Stomach smooth muscle (tissue), 2 donors: Measurements from ENCODE around the gene GUCD1.
"Not testable (repeated sequence)": the region's sequence is repeated elsewhere in the genome, so short reads cannot be mapped to it uniquely, and the experiment has no call there.

ENCODE experiments used
- H3K27ac ChIP-seq: one replicate; pipeline ENCODE4 v1.7.0; 2013; ENCODE audit warnings: mild to moderate bottlenecking, low read length, inconsistent platforms
- H3K27me3 ChIP-seq, 2 donors: one replicate each; pipeline ENCODE4 v1.7.0; 2013; ENCODE audit warnings: low read length in 2 of 2; ENCODE audit not compliant: insufficient read depth in 2 of 2, control insufficient read depth in 1 of 2
- H3K36me3 ChIP-seq, 2 donors: one replicate each; pipeline ENCODE4 v1.7.0; 2013; ENCODE audit warnings: low read length in 2 of 2; ENCODE audit not compliant: control insufficient read depth in 2 of 2, insufficient read depth in 2 of 2
- H3K4me1 ChIP-seq: one replicate; pipeline ENCODE4 v1.7.0; 2013; ENCODE audit warnings: low read length; ENCODE audit not compliant: control insufficient read depth, insufficient read depth
- H3K4me3 ChIP-seq, 2 donors: one replicate each; pipeline ENCODE4 v1.7.0; 2013; ENCODE audit warnings: low read length in 2 of 2
- H3K9ac ChIP-seq, 2 donors: one replicate each; pipeline ENCODE4 v1.7.0; 2013; ENCODE audit warnings: low read length in 2 of 2, mild to moderate bottlenecking in 1 of 2
- H3K9me3 ChIP-seq, 2 donors: one replicate each; pipeline ENCODE4 v1.7.0; 2013; ENCODE audit warnings: low read length in 2 of 2; ENCODE audit not compliant: control insufficient read depth in 2 of 2
- donor health status: healthy.
- donor health status: Pancreatic carcinoma.

The GUCD1 gene

DNA sequence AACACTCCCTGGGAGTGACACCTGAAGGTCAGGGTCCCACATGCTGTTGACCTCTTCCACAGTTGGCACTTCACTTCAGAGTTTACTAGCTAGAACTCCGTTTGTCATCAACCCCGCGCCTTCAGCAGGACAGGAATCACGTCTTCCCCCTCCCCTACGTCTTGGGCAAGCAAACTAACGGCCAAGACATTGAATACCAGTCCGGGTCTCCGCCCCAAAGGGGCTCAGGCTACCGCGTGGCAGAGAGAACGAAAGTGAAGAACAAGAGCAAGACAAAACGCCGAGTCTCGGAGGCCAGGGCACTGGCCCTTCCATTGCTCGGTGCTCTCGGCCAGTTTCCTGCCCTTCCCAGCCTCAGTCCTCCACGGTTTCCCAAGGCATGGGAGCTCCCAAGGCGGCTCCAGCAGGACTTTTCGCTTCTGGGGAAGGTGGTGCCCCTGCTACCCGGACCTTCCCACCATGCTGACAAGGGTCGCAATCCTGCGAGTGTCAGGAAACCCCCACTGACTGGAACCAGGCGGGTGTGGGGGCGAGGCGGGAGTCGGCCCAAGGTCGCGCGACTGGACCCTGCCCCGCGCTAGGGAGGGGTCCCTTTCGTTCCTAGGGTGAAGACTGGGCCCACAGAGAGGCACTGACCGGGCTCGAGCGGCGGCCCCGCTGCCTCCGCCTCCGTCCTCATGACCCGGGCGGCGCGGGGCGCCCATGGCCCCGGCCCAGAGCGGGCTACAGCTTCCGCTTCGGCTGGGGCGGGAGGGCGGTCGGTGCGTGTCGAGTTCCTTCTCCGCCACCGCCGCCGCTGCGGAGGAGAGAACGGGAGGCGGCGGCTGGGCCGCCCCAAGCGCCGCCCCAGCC is at the start of gene GUCD1:
GUCD1 (minus strand) TSS at position 826 of the 852 bp plus-strand sequence; CDS start at position 679, 147 bp downstream.
- H3K9ac ChIP-seq: peak within 1 kb of the TSS; percentile 94 to 97
- peak within 1 kb of the TSS; percentile 99 for H3K27ac ChIP-seq
- peaks cover 15 to 23% of the 10 kb centered on the region in 2 donors for H3K36me3 ChIP-seq
- H3K27me3 ChIP-seq: no peaks in the 10 kb centered on the region
- peaks cover 48% of the 10 kb centered on the region for H3K4me1 ChIP-seq
- H3K4me3 ChIP-seq: peak within 1 kb of the TSS; percentile 91 to 98
- no peaks in the 10 kb centered on the region for H3K9me3 ChIP-seq

- not testable (repeated sequence) for H3K9me3 ChIP-seq, H3K4me3 ChIP-seq, H3K9ac ChIP-seq, H3K27ac ChIP-seq, H3K36me3 ChIP-seq, H3K27me3 ChIP-seq, H3K4me1 ChIP-seq
These were observed 49.1 kb upstream of the GUCD1 start for GRCh38 chr22:24603770-24604629.

DNA sequence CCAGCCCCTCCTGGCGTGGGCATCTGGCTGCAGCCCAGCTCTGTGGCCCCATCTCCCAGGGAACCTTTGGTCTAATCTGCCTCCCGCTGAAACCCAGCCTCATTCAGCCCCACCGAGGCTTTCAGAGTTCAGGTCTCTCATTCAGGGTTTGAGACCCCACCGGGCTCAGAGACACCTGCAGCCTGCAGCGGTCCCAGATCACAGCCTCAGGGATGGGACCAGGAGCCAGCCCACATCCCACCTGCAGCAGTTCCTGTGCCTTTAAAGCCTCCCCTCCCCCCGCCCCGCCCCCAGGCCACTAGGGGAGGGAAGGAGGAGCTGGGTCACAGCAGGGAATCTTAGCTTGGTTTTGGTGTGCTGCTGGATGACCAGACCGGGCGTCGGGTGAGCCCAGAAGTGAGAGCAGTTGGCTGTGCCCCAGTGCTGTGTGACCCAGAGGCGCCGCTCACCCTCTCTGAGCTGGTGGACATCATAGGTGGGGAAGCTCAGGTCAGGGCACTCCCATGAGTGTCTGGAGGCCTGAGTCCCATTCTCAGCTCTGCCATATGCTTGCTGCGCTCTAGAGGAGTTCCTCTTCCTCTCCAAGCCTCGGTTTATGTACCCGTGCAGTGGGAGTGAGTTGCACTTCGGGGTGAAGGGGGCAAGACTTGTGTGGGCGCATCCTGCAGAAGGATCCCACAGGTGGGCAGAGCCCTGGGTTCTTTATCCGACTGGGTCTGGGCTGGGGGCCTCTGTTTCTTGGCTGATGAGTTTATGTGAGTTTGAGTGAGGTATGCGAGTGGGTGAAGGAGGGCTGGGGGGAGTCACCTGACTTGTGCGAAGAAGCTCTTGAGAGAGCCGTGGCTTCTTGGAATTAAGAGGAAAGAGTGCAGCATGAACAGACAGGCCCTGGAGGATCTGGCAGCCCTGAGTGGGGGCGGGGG is 48.2 kb upstream of the GUCD1 start, which contains the start of gene GGT1:
GGT1 (plus strand) TSS at position 347 of the 923 bp plus-strand sequence. CDS start 7,889 bp downstream, outside the sequence.
- H3K4me3 ChIP-seq, H3K27ac ChIP-seq: not testable (repeated sequence)

DNA sequence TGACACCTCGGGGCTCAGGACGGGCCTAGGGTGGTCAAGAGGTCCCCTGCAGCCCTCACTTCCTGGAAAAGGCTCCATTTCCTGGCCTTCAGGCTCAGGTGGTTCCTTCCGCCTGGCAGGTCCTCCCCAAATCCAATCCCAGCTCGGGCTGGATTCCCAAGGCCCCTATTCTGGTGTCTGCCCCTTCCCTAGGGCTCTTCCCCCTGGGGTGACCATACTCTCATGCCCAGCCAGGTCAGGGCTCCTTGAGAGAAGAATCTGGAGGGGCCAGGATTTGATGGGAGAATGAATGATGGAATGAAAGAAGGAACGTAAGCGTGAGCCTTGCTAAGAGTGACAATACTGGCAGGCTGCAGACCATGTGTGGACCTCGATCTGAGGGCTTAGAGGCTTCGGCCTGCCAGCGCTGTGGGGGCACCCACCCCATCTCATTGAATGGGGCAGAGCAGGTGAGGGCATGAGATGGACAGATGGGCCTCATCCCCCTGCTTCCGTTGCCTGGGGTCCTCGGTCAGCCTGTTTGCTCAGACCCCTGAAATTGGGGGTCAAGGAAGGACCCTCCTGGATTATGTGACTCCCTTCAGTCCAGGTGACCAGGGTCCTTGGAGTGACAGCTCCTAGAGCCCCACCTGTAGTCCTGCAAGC is 47.3 kb upstream of the GUCD1 start:
- H3K4me1 ChIP-seq, H3K27ac ChIP-seq, H3K36me3 ChIP-seq, H3K9me3 ChIP-seq, H3K4me3 ChIP-seq, H3K27me3 ChIP-seq, H3K9ac ChIP-seq: not testable (repeated sequence)

More for the DNA sequence above, 48.2 kb upstream of the GUCD1 start, which contains the start of gene GGT1:
- not testable (repeated sequence) for H3K9ac ChIP-seq, H3K27me3 ChIP-seq, H3K4me1 ChIP-seq, H3K36me3 ChIP-seq, H3K9me3 ChIP-seq

DNA sequence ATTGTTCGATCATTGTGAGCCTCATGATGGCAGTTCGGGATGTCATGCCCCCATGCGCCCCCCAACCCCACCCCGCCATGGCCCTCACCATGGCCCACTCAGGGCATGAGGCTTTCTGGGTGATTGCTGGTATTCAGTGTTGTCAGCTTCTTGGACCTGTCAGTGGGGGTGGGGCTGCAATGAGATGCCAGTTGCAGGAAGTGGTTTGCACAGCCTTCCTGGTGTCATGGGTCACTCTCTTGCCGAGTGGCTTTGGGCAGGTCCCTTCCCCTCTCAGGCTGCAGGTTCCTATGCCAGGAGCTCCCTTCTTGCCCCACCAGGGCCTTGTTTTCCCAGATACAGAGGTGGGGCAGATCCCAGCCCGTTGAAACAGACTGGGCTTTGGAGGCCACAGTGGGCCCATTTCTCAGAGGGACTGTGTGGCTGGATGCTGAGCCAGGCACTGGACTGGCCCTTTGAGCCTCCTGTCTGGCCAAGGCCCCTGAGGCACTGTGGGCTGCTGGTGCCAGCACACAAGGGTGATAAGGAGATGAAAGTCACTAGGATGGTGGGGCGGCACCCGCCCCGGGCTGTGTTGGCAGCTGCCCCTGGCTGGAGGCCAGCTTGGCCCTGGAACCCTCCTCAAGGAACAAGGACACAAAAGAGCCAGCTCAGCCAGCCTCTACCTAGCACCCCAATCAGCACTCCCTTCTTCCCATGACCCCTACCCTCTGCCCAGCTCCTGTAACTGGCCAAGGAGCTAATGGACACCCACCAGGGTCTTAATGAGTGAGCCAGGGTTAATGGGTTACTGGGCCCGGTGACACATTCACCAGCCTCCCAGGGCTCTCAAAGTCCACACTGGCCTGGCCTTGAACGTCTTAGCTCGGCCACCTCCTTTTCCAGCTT is 46.5 kb upstream of the GUCD1 start:
- Histone ChIP-seq H3K27me3 (no peaks in the 10 kb centered on the region), H3K27ac (no peak overlapping the region), H3K9me3 (no peaks in the 10 kb centered on the region), H3K9ac (no peak overlapping the region), H3K4me1 (peaks cover 7% of the 10 kb centered on the region), H3K36me3 (no peaks in the 10 kb centered on the region), H3K4me3 (no peak overlapping the region)

- H3K4me3 ChIP-seq, H3K36me3 ChIP-seq, H3K9ac ChIP-seq, H3K9me3 ChIP-seq, H3K27me3 ChIP-seq, H3K4me1 ChIP-seq, H3K27ac ChIP-seq: not testable (repeated sequence)
These were observed 45.2 kb upstream of the GUCD1 start for GRCh38 chr22:24599958-24600715.

DNA sequence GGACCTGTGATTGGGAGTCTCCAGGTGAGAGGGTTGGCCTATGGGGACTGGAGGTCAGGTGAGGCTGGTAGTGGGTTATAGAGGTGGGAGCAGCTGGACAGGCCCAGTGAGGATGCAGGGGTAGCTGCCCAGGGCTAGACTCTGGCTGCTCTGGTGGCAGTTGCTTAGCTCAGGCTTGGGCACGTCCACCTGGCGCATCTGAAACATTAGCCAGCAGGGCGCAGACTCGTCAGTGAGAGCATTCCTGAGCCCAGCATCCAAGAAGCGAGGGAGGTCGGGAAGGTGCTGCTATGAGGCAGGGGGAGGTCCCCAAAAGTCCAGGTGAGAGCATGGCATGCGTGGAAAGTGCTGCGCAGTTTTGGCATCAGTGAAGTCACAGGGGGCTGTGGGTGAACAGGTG is 44.6 kb upstream of the GUCD1 start:
- Histone ChIP-seq H3K36me3 (no peaks in the 10 kb centered on the region), H3K27me3 (no peaks in the 10 kb centered on the region), H3K27ac (no peak overlapping the region), H3K9ac (no peak overlapping the region), H3K4me3 (no peak overlapping the region), H3K9me3 (no peaks in the 10 kb centered on the region), H3K4me1 (peaks cover 10% of the 10 kb centered on the region)

DNA sequence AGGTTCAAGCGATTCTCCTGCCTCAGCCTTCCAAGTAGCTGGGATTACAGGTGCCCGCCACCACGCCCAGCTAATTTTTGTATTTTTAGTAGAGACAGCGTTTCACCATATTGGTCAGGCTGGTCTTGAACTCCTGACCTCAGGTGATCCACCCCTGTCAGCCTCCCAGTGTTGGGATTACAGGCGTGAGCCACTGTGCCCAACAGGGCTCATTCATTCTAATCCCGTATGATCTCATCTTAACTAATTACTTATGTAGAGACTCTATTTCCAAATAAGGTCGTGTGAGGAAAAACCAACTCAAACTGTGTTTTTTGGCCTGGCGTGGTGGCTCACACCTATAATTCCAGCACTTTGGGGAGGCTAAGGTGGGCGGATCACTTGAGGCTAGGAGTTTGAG is 42.1 kb upstream of the GUCD1 start:
- H3K9ac ChIP-seq, H3K27me3 ChIP-seq, H3K9me3 ChIP-seq, H3K36me3 ChIP-seq, H3K4me3 ChIP-seq, H3K27ac ChIP-seq: not testable (repeated sequence)
- peaks cover 15% of the 10 kb centered on the region for H3K4me1 ChIP-seq

DNA sequence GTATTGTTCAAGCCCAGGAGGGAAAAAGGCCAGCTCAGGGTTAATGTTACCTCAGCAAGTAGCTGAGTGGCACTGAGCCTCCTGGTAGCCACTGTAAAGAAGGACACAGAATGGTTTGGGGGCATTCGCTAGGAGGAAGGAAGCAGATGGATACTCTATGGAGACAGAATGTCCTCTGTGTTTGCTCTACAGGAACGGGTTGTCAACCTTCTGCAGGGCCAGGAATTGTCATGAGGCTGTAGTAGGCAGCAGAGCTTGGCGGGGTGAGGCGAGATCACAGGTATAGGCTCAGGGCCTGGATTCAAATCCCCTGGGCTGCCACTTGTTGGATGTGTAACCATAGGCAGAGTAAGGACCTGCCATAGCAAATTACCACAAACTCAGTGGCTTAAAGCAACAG is 40.9 kb upstream of the GUCD1 start:
- H3K36me3 ChIP-seq: no peaks in the 10 kb centered on the region
- no peak overlapping the region for H3K27ac ChIP-seq
- no peak overlapping the region for H3K4me3 ChIP-seq
- H3K27me3 ChIP-seq: no peaks in the 10 kb centered on the region
- no peak overlapping the region for H3K9ac ChIP-seq
- peaks cover 14% of the 10 kb centered on the region for H3K4me1 ChIP-seq
- H3K9me3 ChIP-seq: no peaks in the 10 kb centered on the region
